ENCODE measurements around the gene NCKAP5.

DNA sequence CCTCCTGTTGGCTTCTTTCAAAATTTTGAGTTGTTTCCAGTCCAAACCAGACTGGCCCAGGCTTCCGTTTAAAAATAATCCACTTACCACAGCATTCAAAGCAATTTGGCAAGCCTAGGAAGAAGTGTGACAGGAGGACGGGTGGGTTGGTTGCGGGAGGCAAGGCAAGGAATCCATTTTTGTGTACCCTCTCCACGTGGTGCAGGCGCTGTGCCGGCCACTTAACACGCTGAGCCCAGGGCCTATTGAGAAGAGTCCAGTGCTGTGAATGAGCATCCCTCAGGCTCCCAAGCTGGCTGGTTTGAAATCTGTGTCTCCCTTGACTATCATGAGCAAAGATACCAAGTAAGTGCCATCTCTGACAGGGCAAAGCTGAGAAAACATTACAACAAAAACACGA is 160.9 kb downstream of the NCKAP5 start:
- TF ChIP-seq, protein P1, sequence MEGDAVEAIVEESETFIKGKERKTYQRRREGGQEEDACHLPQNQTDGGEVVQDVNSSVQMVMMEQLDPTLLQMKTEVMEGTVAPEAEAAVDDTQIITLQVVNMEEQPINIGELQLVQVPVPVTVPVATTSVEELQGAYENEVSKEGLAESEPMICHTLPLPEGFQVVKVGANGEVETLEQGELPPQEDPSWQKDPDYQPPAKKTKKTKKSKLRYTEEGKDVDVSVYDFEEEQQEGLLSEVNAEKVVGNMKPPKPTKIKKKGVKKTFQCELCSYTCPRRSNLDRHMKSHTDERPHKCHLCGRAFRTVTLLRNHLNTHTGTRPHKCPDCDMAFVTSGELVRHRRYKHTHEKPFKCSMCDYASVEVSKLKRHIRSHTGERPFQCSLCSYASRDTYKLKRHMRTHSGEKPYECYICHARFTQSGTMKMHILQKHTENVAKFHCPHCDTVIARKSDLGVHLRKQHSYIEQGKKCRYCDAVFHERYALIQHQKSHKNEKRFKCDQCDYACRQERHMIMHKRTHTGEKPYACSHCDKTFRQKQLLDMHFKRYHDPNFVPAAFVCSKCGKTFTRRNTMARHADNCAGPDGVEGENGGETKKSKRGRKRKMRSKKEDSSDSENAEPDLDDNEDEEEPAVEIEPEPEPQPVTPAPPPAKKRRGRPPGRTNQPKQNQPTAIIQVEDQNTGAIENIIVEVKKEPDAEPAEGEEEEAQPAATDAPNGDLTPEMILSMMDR (IDR thresholded peaks at IDR 0.05 in 8 of 11, conservative IDR thresholded peaks at IDR 0.05 in 3 of 11), result no peak
- TF ChIP-seq POLR2A (IDR thresholded peaks at IDR 0.05), result no peak
- TF ChIP-seq POLR2AphosphoS5 (IDR thresholded peaks at IDR 0.05), result no peak

All from spleen (tissue), 7 donors.